H1 (cell line): Measurements from ENCODE around the gene SPEN. TPM values are rescaled to one million over a fixed set of nuclear protein-coding genes. Genes with fewer than 3 reads are reported as not detected.

ENCODE experiments used
- SP1 ChIP-seq: IDR thresholded peaks from 2 replicates; pipeline ENCODE4 v1.6.1; 2011; ENCODE audit warnings: low read depth, low read length
- SP2 ChIP-seq: IDR thresholded peaks from 2 replicates; pipeline ENCODE4 v1.6.1; 2012; ENCODE audit warnings: mild to moderate bottlenecking, low read length, inconsistent platforms
- polyA plus RNA-seq, 7 experiments: library from polyadenylated mRNA; depleted of rRNA in 3 of 7; stranded (reverse) in 5 of 7; unstranded in 2 of 7; fragments of >200 nt in 5 of 7; fragments of 200-250 nt in 2 of 7; gene quantifications; 1 replicate in 5 of 7; 2 replicates in 1 of 7; 4 replicates in 1 of 7; pipeline versions ENCODE4 v1.2.1 to v1.2.3, GENCODE V29; 2011 to 2013; ENCODE audit warnings: missing spikeins in 2 of 7, mixed read lengths in 2 of 7
- total RNA-seq: library from RNA; stranded (reverse); fragmentation: NEBNext Ultra II Directional; extraction: Animal tissue kit (Norgen Biotek cat#: 25700); gene quantifications from 2 replicates; pipeline ENCODE4 v1.2.1, GENCODE V29; 2021

The SPEN gene
- total and polyA plus RNA-seq, 2 of the 8 experiments (the other 6 are each of a cell fraction or from before 2014, with no cell fraction given): 12.5 to 52.1 TPM

GRCh38 chr1:15933684-15934083 is 86.2 kb downstream of the SPEN start (continued):
- TF ChIP-seq SP2 (no peak), SP1 (no peak)
